ENCODE measurements around the gene NR3C1.

DNA sequence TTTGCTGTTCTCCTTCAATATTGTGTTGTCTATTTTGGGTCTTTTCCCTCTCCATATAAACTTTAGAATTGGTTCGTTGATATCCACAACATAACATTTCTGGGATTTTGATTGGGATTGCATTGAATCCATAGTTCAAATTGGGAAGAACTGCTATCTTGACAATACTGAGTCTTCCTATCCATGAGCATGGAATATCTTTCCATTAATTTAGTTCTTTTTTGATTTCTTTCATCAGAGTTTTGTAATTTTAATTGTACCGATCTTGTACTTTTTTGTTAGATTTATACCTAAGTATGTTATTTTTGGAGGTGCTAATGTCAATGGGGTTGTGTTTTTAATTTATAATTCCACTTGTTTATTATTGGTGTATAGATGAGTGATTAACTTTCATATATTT, 135.1 kb downstream of the NR3C1 start:
- TF ChIP-seq, protein P1, sequence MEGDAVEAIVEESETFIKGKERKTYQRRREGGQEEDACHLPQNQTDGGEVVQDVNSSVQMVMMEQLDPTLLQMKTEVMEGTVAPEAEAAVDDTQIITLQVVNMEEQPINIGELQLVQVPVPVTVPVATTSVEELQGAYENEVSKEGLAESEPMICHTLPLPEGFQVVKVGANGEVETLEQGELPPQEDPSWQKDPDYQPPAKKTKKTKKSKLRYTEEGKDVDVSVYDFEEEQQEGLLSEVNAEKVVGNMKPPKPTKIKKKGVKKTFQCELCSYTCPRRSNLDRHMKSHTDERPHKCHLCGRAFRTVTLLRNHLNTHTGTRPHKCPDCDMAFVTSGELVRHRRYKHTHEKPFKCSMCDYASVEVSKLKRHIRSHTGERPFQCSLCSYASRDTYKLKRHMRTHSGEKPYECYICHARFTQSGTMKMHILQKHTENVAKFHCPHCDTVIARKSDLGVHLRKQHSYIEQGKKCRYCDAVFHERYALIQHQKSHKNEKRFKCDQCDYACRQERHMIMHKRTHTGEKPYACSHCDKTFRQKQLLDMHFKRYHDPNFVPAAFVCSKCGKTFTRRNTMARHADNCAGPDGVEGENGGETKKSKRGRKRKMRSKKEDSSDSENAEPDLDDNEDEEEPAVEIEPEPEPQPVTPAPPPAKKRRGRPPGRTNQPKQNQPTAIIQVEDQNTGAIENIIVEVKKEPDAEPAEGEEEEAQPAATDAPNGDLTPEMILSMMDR (IDR thresholded peaks at IDR 0.05), result no peak
- TF ChIP-seq POLR2A (IDR thresholded peaks at IDR 0.05), result no peak
